Daoy (cell line): ENCODE results near the gene RIMBP2. TPM values are rescaled to one million over a fixed set of nuclear protein-coding genes. Genes with fewer than 3 reads are reported as not detected.

ENCODE experiments used
- DNase-seq: peaks from one replicate; pipeline ENCODE4 v3.0.0-alpha.2; 2015; ENCODE audit warnings: low read depth
- total RNA-seq: library from RNA; depleted of rRNA; stranded (reverse); fragments of >200 nt; shearing (Covaris generic); gene quantifications from 2 replicates; pipeline ENCODE4 v1.2.3, GENCODE V29; 2014

The RIMBP2 gene
- total RNA-seq, 1 experiment from 2014 or later = 1.4 TPM

DNA sequence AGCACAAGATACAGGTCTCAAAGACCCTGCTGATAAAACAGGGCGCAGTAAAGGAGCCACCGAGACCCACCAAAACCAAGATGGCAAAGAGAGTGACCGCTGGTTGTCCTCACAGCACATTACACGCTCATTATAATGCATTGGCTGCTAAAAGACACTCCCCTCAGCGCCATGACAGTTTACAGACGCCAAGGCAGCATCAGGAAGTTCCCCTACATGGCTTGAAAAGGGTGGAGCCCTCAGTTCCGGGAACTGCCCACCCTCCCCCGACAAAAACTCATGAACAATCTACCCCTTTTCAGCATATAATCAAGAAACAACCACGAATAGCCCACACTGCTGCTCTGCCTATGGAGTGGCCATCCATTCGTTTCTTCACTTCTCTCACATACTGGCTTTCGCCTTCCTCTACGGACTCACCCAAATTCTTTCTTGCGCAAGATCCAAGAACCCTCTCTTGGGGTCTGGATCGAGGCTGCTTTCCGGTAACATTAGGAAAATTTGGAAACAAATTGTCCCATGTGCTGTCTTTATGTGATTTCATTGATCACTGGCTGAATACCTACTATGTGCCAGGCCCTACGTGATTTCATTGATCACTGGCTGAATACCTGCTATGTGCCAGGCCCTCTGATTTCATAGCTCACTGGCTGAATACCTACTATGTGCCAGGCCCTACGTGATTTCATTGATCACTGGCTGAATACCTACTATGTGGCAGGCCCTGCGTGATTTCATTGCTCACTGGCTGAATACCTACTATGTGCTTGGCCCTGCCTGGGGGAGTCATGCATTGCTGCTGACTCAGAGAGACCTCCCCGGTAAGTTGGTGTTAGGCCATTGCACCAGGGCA lies 252.1 kb downstream of the RIMBP2 start:
- DNase-seq = peak; percentile 53

DNA sequence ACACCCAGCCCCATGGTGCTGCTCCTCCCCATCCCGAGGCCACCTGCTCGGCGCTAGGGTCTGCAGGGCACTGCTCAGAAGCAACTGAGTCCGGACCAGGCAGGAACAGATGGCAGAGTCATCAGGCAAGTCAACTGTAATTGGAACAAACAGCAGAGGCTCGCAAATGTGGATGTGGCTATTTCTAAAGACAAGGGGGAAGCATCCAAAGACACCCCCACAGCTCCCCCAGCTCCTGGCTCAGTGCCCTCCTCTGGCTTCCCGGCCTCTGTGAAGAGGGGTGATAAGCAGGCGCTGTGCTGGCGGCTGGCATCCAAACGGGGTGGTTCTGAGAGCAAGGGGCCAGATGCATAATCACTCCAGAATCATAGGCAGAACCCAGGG lies 252.8 kb downstream of the RIMBP2 start:
- no peak for DNase-seq

DNA sequence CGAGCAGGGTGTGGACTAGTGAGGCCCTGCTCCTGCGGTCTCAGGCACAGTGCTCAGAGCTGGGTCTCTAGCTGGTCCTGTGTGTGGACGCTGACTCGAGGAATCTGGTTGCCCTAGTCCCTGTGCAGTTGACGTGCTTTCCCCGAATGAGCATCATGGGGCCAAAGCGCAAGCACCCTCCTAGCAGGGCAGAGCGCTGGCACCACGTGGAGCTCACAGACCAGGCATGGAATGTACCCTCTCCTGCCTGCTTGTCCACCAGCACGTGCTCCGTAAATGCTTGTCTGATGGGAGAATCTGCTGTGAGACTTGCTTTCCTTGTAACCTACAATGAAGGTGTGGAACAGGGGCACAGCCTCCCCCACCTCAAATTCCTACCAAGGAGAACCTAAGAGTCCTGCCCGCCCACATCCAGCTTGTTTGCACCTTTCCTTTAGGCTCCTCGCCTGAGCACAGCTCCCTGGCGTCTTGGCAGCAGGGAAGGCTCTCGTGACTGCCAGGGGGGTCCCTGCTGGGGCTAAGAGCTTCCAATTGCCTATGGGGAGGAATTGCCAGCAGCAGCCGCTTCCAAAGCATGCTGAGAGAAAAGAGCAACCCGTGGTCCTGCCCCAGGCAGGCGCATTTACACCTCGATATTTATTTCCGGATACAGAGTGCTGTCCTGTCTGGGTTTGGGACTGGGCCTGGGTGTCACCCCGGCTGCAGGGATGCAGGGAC lies 253.4 kb downstream of the RIMBP2 start:
- no peak for DNase-seq

DNA sequence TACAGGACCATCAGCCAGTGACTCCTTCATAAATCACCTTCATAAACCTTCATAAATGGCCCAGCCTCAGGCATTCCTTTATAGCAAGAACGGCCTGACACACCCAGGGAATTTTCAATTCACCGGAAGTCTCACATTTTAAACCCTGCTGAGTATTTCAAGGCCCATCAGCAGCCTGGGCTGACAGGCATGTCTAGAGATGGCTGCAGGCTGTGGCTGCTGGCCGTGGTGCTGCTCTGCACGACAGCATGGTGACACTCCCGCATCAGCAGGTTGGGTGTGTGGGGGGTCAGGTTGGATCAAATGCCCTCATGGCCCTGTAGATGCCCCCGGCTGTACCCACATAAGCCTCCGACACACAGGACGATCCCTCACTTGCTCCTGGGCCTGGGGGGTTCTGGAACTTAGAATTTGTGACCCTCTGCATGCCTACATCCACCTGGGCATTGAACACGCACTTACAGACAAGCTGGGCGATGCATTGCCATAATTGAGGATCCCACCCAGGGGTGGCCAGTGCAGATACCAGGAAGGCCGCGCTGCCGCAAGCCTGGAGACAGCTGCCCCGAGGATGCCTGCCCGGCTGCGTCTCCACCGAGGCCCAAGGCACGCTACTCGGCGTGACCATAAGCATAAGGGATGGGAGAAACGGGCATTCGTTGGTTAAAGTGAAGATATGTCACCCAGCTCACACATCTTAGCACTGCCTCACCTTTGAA lies 254.1 kb downstream of the RIMBP2 start:
- no peak for DNase-seq

DNA sequence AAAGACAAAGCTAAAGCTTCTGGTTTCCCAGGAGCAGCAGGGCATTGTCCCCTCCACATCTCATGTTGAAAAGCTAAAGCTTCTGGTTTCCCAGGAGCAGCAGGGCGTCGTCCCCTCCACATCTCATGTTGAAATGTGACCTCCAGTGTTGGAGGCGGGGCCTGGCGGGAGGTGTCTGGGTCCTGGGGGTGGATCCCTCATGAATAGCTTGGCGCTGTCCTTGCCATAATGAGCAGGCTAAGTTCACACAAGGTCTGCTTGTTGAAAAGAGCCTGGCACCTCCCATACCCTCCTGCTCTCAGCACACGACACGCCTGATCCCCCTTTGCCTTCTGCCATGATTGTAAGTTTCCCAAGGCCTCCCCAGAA lies 254.7 kb downstream of the RIMBP2 start:
- no peak for DNase-seq

DNA sequence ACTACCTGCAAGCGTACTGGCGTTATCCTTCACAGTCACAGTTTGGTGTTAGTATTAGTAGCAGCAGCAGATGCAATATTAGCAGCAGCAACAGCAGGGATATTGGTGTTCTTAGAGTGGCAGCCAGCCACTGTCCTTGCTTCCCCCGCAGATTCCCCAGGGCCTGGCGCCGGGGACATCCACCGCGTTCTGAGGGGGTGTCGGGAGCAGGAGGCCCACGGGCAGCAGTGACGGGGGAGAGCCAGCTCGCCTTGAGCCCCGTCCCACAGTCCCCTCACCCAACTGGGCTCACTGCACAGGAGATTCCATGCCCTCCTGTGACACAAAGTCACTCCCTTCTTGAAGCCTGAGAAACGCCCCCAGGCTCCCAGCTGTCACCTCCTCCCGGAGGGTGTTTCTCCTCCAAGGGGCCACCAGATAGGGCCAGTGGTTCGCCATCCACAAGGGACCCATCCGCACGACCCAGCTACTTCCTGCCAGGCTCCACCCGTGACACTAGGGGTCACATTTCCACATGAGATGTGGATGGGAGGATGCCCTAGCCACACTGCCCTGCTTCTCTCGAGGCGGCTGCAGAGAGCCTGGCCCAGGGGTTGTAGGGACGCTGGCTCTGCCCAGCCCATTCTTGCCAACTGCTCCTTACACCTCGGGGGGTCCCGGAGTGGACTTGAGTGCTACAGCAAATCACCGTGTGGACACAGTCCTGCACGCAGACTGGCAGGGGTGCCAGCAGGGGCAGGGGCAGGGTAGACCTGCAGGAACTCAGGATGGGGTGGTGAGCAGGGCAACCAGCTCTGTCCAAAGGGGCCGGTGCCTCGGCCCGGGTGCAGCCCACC lies 255.3 kb downstream of the RIMBP2 start:
- no peak for DNase-seq

DNA sequence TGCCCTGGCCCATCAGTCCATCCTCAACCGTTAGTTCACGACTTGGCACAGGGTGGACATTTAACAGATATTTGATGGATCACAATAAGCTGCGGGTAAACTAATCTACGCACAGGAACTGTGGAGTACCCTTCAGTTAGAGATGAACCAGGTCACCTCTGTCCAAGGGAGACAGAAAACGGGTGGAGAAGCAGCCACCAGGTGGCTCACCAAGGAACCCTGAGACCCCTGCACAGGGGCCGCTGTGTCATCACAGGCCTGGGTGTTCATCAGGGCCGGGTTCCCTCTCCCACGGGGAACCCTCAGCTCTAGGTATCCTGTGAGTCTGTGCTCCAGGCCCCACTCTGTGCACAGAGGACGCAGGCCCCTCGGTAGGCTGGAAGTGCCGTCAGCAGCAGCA lies 256.2 kb downstream of the RIMBP2 start:
- no peak for DNase-seq

DNA sequence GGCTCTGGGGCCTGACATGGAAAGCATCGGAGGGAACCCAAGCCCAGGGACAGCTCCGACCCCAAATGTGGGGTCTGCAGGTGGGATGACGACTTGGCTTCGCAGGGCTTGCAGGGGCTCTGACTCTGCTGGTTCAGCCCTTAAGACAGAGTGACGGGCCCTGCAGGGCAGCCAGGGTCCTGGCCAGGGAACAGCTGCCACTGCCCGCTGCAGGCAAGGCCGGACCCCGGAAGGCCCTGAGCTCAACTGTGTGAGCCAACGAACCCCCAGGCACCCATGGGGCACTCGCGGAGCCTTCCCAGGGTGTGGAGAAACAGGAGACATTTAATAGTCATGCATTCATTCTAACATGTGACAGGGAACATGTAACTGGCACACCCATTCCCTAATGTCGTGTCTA lies 257.8 kb downstream of the RIMBP2 start:
- no peak for DNase-seq

DNA sequence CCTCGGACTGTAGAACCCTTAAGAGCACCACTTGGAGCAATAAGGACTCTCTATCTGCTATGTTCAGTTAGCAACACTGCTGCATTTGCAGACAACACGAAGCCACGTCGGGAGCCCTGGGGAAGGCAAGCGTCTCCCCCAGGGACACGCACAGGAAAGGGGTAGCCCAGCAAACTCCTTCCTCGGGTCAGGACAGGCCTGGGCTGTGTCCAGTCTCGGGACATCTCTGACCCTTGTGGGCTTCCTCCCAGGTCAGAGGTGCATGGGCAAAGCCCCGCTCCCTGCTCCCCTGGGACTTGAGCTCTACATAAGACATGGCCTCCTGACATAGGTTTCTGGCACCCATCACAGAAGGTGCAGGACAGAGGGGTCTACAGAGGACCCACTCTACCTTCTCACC lies 258.9 kb downstream of the RIMBP2 start:
- DNase-seq = no peak

DNA sequence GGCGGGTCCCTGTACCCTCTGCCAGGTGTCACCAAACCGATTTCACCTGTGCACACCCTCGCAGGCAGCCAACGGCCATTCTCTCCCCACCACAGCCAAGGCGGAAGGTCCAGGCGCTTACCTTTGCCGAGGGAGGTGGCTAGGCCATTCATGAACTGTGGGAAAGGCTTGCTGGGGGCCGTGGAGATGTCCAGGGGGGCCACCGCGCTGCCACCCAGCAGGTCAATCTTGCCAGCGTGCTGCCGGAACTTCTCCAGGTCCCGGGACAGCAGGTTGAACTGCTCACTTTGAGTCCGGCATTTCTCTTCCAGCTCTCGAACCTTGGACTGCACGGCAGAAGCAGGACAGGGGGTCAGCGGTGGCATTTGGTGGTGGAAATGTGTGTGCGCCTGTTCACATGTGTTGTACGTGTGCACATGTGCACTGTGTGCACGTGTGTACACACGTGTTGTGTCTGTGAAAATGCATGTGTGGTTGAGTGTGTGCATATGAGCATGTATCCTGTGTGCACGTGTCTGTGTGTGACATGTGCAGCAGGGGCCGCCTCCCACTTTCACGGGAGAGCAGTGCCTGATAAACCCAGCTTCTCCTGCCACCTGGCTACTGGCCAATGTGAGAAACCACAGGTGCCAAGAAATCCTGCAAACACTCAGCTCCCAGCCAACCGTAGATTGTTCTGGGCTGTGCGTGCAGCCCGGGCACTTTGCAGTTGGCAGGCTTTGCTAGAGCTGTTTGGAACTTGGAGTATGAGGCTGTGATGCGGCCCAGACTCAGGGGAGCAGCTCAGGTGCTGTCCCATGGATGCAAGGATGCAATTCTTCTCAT lies 259.5 kb downstream of the RIMBP2 start:
- no peak for DNase-seq

DNA sequence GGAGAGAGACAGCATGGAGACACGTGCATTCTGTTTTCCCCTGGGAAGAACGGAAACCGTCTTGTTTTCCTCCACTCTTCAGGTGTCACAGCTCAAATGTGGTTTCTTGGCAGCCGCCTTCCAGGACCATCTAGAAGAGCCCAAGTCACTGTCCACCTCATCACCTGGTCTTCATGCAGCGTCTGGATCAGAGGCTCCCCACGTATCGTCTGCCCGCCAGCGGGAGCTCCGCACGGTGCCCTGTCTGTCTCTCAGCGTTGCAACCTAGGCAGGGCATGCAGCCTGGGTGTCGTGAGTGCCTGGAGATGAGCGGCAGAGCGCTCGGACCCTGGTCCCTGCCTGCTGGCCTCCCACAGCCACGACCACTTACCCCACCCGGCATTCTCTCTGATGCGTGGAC lies 260.9 kb downstream of the RIMBP2 start:
- no peak for DNase-seq

DNA sequence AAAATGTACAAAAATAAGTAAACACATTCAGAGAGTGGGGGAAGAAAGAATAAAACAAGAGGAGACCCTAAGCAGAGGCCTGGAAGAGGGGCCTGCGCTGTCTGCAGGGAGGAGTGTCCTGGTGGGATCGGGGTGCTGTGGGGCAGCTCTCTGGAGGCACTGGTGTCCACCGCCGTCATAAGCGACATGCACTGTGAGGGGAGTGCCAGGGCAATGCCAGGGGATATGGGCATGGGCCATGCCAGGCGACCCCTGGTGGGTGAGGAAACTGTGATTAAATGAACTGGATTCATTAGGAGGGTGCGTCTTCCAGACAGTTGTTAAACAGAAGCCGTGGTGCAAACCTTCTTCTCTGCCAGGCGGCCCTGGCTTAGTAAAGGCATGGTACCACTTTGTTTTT lies 261.8 kb downstream of the RIMBP2 start:
- DNase-seq = no peak

DNA sequence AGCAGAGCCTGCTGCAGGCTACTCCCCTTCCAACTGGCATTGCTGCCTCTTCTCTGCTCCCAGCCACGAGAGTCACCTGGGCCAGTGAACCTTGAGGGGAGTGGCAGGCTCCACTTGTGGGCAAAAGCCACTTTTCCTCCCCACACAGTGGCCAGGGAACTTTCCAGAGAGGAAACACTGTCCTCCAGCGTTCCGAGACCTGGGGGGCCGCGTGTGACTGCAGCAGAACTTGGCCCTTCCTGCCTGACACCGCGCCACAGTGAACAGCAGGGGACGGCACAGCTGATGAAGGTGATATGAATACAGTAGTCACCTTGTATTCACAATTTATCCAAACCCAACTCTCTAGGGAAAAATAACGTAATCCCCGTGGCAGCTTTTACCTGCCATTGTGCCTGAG lies 263.6 kb downstream of the RIMBP2 start:
- DNase-seq = no peak

DNA sequence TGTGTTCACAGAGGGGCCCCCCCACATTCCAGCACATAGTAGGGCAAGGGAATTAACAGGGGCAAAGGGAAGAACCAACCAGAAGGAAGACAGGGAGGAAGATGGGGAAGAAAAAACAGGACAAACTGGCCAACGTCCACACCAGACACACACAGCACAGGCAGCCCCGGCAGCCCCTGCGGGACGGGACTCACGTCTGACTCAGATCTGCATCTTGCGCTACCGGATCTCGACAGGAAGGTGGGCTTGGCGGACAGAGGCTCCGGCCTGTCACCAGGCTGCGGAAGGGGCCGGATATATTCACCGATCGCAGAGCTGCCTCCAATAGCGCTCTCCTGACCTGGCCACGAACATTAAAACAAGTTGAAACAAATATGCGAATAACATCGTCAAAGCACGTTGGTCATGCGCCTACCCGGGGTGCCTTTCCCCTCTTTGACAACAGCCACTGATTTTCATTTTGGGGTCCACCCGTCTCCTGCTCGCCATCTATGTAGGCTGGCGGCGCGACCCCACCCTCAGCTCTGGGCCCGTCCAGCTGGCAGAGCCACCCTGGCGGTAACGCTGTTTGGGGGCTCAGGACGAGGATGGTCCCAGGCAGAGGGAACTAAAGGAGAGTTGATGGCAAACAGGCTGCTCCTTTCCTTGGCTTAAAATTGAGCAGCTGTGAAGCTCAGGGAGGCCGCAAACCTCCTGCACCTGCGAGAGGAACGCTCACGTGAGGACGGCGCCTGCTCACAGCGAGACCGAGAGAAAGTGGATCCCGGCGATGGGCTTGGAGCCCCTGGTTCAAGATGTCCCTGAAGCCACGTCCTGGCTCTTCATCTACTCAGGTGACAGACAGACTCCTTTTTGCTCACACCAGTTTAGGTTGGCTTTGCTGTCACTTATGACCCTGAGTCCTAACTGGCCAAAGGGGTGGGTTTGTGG lies 264.8 kb downstream of the RIMBP2 start:
- no peak for DNase-seq

DNA sequence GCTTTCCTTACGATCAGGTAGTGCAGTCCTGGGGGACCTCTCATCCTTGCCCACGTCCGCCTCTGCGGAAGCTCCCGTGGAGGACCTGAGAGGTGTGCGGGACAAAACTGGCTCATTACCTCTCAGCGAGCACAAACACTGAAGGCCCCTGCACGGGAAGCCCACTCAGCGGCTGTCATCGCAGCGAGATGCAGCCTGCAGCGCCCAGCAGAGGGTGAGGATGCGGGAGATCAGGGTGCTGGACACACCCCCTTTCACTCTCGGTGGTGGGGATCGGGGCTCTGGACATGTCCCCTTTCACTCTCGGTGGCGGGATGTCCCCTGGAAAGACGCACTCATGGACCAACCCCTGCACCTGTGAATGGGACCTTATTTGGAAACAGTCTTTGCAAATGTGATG lies 266.8 kb downstream of the RIMBP2 start:
- DNase-seq = no peak

DNA sequence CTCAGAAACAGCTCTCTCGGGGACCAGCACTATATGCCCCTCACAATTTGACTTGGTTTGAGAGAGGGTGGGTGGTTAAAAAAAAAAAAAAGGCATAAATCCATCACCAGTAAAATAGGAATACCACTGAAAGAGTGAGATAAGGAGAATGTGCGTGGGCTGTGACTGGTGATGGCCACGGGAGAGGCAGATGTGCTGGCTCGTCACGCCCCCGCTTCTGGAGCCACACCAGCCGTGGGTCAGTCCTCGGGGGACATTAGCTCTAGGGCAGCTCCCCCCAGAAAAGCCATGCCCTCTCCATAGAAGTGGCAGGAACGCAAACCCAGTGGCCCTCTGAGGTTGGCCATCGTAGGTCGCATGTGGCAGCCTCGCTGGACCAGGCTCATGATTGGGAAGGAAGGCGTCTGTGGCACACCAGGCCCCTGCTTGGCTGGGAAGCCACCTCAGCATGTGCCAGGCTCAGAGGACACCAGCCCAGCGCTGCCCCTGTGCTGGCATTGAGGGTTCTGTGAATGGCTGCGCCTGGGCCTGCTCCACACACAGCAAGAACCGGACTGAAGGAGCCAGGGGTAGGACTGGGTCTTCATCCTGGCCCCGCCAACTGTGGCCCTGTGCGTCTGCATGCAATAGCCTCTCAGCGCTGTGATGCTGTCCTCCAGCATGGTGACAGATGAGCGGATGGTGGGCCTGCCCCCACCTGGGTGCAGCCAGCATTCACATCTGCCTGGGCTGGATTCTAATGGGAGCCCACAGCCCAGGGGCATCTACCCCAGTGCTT lies 267.9 kb downstream of the RIMBP2 start:
- DNase-seq = no peak

DNA sequence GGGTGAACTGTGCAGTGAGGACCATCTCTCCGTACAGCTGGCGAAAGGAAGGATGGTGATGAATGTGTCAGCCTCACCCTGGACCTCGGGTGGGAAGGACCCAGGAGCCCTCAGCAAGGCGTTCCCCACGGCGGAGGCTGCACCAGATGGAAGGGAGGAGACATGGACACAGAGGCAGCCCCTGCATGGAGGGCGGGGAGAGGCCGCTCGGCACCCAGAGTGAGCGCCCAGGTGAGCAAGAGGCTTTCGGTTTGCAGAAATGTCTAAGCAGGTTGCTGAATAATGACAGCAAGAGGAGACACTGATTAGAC lies 268.5 kb downstream of the RIMBP2 start:
- DNase-seq = no peak

DNA sequence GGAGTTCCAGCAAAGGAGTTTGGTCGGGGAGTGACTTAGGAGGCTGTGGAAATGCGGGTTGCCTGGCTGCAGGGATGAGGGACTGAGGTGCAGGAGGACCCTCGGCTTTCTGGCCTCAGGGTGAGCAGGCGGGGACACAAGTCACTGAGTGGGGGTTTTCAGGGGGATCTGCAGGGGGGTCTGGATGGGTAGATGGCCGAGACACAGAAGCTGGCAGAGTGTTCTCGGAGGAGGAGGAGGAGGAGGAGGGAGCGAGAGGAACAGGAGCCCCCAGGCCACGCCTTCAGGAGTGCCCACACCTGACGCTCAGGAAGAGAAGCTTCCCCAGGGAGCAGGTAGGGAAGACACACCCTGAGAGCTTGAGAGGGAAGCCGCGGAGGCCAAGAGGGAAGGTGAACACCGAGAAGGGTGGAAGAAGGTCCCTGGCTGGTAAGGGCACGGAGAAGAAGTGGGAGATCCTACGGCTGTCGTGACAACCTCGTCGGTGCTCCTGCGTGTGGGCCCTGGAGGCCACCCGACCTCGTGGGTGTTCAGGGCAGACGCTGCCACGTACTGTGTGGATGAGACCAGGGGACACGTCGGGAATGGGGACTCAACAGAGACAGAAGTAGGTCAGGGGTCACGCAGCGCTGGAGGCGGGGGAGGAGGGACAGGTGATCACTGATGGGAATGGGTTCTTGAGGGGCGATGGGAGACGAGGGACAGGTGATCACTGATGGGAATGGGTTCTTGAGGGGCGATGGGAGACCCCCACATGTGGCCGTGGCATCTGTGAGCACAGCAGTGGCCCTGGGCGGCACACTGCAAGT lies 269.0 kb downstream of the RIMBP2 start:
- DNase-seq = no peak
